IPS DF 6.9 (cell line): ENCODE measurements around the gene ABCA9.

ENCODE experiments used
- DNase-seq: peaks from one replicate; pipeline ENCODE4 v3.0.0-alpha.2; 2013; ENCODE audit warnings: low read depth, low spot score
- H3K27ac ChIP-seq: one replicate; pipeline ENCODE4 v1.5.1; 2013; ENCODE audit warnings: low read length, control low read depth
- H3K27me3 ChIP-seq: 2 replicates; pipeline ENCODE4 v1.6.1; 2013; ENCODE audit warnings: mild to moderate bottlenecking, low read length; ENCODE audit not compliant: control insufficient read depth, insufficient read depth
- H3K36me3 ChIP-seq: 2 replicates; pipeline ENCODE4 v1.6.1; 2013; ENCODE audit warnings: low read length; ENCODE audit not compliant: control insufficient read depth, insufficient read depth
- H3K4me1 ChIP-seq: 2 replicates; pipeline ENCODE4 v1.6.1; 2013; ENCODE audit warnings: low read length; ENCODE audit not compliant: control insufficient read depth, insufficient read depth
- H3K4me3 ChIP-seq: 2 replicates; pipeline ENCODE4 v1.5.1; 2013; ENCODE audit warnings: mild to moderate bottlenecking, low read length
- H3K9me3 ChIP-seq: 2 replicates; pipeline ENCODE4 v1.6.1; 2013; ENCODE audit warnings: low read length, inconsistent platforms; ENCODE audit not compliant: control insufficient read depth, insufficient read depth
- WGBS: extraction: QIAGEN DNeasy Blood & Tissue Kit; methylation state at CpG from one replicate; pipeline ENCODE4 v1.1.7; 2013; ENCODE audit warnings: mixed read lengths, missing lambda C conversion rate; ENCODE audit not compliant: insufficient read length, insufficient coverage; 5-methylcytosine and 5-hydroxymethylcytosine counted together

Gene ABCA9

GRCh38 chr17:69060822-69061221, at the start of gene ABCA9:
ABCA9 (minus strand) TSS chr17:69060927; CDS start chr17:69051126, 9,801 bp downstream.
- Histone ChIP-seq H3K36me3 (no peaks in the 10 kb centered on the region), H3K9me3 (no peaks in the 10 kb centered on the region), H3K27me3 (no peaks in the 10 kb centered on the region), H3K4me3 (no peak within 1 kb of the TSS), H3K4me1 (no peaks in the 10 kb centered on the region), H3K27ac (no peak within 1 kb of the TSS)
- DNase-seq, result no peak
- WGBS, result no CpG with 5 or more reads among the region's 2 CpGs

- no peak for DNase-seq
- no peaks in the 10 kb centered on the region for H3K36me3 ChIP-seq
- no peak overlapping the region for H3K27ac ChIP-seq
- 100% methylated on average over 1 of the region's 10 CpGs for WGBS
- H3K4me1 ChIP-seq, result no peaks in the 10 kb centered on the region
- no peak overlapping the region for H3K4me3 ChIP-seq
- H3K9me3 ChIP-seq, result no peaks in the 10 kb centered on the region
- H3K27me3 ChIP-seq, result no peaks in the 10 kb centered on the region
Observed at GRCh38 chr17:69105907-69106730, 45.4 kb upstream of the ABCA9 start.

- Histone ChIP-seq H3K9me3 (no peaks in the 10 kb centered on the region), H3K27ac (no peak overlapping the region), H3K4me1 (no peaks in the 10 kb centered on the region), H3K4me3 (no peak overlapping the region), H3K36me3 (no peaks in the 10 kb centered on the region), H3K27me3 (no peaks in the 10 kb centered on the region)
- DNase-seq, result no peak
- WGBS, result no CpG with 5 or more reads among the region's 9 CpGs
Observed at GRCh38 chr17:69103557-69104233, 43.0 kb upstream of the ABCA9 start.

GRCh38 chr17:69098625-69099024, 37.9 kb upstream of the ABCA9 start:
- no peaks in the 10 kb centered on the region for H3K9me3 ChIP-seq
- H3K36me3 ChIP-seq, result no peaks in the 10 kb centered on the region
- no CpG with 5 or more reads among the region's 4 CpGs for WGBS
- no peak for DNase-seq
- no peak overlapping the region for H3K4me3 ChIP-seq
- H3K27me3 ChIP-seq, result no peaks in the 10 kb centered on the region
- H3K4me1 ChIP-seq, result no peaks in the 10 kb centered on the region
- no peak overlapping the region for H3K27ac ChIP-seq

- Histone ChIP-seq H3K27ac (no peak overlapping the region), H3K36me3 (no peaks in the 10 kb centered on the region), H3K9me3 (no peaks in the 10 kb centered on the region), H3K4me3 (no peak overlapping the region), H3K4me1 (no peaks in the 10 kb centered on the region), H3K27me3 (no peaks in the 10 kb centered on the region)
- no peak for DNase-seq
- no CpG with 5 or more reads among the region's 1 CpG for WGBS
Observed at GRCh38 chr17:69096541-69096940, 35.8 kb upstream of the ABCA9 start.

GRCh38 chr17:69093995-69094394, 33.3 kb upstream of the ABCA9 start:
- no CpG with 5 or more reads among the region's 2 CpGs for WGBS
- no peak for DNase-seq
- H3K36me3 ChIP-seq, result no peaks in the 10 kb centered on the region
- H3K27me3 ChIP-seq, result no peaks in the 10 kb centered on the region
- H3K4me3 ChIP-seq, result no peak overlapping the region
- no peak overlapping the region for H3K27ac ChIP-seq
- H3K4me1 ChIP-seq, result no peaks in the 10 kb centered on the region
- no peaks in the 10 kb centered on the region for H3K9me3 ChIP-seq

GRCh38 chr17:69093279-69093789, 32.6 kb upstream of the ABCA9 start:
- H3K27ac ChIP-seq, result no peak overlapping the region
- DNase-seq, result no peak
- no peaks in the 10 kb centered on the region for H3K27me3 ChIP-seq
- no peaks in the 10 kb centered on the region for H3K9me3 ChIP-seq
- no peaks in the 10 kb centered on the region for H3K36me3 ChIP-seq
- no CpG with 5 or more reads among the region's 8 CpGs for WGBS
- no peak overlapping the region for H3K4me3 ChIP-seq
- no peaks in the 10 kb centered on the region for H3K4me1 ChIP-seq

GRCh38 chr17:69090365-69090764, 29.6 kb upstream of the ABCA9 start:
- Histone ChIP-seq H3K27me3 (no peaks in the 10 kb centered on the region), H3K4me3 (no peak overlapping the region), H3K4me1 (no peaks in the 10 kb centered on the region), H3K27ac (no peak overlapping the region), H3K36me3 (no peaks in the 10 kb centered on the region), H3K9me3 (no peaks in the 10 kb centered on the region)
- DNase-seq, result no peak
- WGBS, result no CpG with 5 or more reads among the region's 4 CpGs

- DNase-seq, result no peak
- no CpG with 5 or more reads among the region's 4 CpGs for WGBS
Observed at GRCh38 chr17:69088643-69089200, 28.0 kb upstream of the ABCA9 start.

GRCh38 chr17:69086641-69087040, 25.9 kb upstream of the ABCA9 start:
- 100% methylated on average over 1 of the region's 1 CpG for WGBS
- H3K9me3 ChIP-seq, result no peaks in the 10 kb centered on the region
- H3K27ac ChIP-seq, result no peak overlapping the region
- H3K4me3 ChIP-seq, result no peak overlapping the region
- H3K4me1 ChIP-seq, result no peaks in the 10 kb centered on the region
- DNase-seq, result no peak
- H3K27me3 ChIP-seq, result no peaks in the 10 kb centered on the region
- H3K36me3 ChIP-seq, result no peaks in the 10 kb centered on the region

More at GRCh38 chr17:69088643-69089200, 28.0 kb upstream of the ABCA9 start:
- H3K4me1 ChIP-seq, result no peaks in the 10 kb centered on the region
- no peaks in the 10 kb centered on the region for H3K36me3 ChIP-seq
- H3K27me3 ChIP-seq, result no peaks in the 10 kb centered on the region
- H3K4me3 ChIP-seq, result no peak overlapping the region
- no peaks in the 10 kb centered on the region for H3K9me3 ChIP-seq
- no peak overlapping the region for H3K27ac ChIP-seq
